Measurements from ENCODE around the gene MED16.
"Not testable (repeated sequence)": the region's sequence is repeated elsewhere in the genome, so short reads cannot be mapped to it uniquely, and the experiment has no call there.

MED16 gene

DNA sequence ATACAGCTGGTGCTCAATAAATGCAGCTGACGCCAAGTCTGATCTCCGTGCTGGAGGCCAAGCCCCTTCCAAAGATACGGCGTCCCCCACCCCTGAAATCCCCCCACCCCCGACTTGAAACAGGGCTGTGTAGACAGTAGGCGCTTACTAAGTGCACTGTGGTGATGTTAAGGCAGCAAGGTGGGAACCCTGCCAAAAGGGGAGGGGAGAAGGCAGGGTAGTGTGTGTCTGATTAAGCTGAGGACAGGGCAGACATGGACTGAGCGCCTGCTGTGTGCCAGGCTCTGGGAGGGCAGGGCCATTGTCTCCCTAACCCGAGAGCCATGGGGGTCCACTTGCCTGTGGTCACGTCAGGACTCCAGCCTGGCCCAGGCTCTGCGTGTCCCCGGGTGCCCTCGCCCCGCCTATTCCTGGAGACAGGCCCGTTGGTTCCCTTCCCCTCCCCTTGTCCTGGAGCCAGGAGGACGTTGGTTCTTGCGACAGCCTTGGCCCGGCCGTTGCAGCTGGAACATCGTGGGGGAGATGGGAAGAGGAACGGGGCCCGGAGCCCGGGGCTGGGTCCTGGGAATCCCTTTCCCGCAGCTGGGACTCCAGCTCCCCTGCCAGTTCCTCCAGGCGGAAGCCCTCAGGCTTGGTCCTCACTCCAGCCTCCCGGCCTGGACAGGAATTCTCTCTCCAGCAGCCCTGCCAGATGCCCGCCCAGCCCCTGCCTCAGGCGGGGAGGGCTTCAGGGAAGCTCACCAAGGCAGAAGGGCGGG lies 42.6 kb downstream of the MED16 start:
- no peak for DNase-seq

DNA sequence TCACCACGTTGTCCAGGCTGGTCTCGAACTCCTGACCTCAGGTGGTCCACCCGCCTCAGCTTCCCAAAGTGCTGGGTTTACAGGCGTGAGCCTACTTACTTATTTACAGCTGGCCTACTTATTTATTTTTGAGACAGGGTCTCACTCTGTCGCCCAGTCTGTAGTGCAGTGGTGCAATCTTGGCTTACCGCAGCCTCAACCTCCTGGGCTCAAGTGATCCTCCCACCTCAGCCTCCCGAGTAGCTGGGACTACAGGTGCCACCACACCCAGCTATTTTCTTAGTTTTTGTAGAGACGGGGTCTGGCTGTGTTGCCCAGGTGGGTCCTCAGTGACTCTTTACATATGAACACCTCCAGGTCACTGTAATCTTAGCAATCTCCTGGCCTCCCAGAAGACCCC lies 43.8 kb downstream of the MED16 start:
- not testable (repeated sequence) for DNase-seq

DNA sequence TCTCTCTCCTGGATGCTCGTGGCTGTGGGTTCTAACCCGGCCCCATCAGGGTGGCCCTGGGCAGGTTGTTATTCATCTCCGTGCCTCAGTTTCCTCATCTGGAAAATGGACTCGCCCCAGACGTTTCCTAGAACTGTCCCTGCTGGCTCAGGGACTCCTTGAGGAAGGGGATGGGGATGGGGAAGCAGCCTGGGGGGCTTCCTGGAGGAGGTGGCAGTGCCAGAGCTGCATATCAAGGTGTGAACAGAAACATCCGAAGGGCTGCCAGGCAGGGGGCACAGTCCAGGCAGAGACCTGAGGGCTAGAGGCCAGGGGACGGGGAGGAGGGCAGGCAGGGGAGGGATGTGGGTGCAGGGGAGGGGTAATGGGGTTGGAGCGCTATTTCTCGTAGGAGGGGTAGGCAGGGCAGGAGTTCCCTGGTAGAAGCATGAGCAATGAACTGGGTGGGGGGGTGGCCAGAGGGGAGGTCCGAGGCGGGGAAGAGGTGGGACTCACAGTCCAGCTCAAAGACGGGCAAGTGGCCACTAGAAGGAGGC lies 44.5 kb downstream of the MED16 start:
- no peak for DNase-seq

DNA sequence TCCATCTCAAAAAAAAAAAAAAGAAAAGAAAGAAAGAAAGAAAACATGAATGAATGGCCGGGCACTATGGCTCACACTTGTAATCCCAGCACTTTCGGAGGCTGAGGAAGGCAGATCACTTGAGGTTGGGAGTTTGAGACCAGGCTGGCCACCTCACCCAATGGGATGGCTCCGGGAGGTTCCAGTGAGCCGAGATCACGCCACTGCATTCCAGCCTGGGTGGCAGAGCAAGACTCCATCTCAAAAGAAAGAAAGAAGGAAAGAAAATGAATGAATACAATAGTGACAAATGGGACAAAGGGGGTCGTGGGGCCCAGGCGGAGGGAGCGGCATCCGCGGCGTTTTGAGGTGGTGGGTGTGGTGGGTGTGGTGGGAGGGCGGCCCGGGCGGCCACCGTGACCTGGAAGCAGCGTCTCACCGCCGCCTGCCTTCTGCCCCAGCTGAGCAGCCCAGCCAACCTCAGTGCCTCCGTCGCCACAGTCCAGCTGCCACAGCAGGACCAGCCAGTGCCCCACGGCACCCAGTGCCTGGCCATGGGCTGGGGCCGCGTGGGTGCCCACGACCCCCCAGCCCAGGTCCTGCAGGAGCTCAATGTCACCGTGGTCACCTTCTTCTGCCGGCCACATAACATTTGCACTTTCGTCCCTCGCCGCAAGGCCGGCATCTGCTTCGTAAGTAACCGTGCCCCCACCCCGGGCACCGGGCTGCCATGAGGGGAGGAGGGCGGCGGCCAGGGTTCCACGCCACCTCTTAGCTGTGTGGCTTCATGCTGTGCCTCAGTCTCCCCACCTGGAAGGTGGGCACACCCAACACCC lies 47.1 kb downstream of the MED16 start:
- DNase-seq: no peak

DNA sequence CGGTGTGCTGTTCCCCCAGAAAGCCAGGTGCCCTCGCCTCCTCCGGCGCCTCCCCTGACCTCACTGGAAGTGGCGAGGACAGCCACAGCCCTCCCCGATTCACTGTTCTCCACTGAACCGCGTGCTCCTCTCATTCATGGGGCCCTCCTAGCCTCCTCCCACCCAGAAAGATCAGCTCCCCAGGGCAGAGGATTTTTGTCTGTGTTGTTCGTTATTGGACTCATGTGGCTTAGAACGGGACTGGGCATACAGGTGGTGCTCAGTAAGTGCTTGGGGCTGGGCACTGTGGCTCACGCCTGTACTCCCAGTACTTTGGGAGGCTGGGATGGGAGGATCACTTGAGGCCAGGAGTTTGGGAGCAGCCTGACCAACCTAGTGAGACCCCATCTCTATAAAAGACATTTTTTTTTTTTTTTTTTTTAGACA lies 48.4 kb downstream of the MED16 start:
- no peak for DNase-seq

DNA sequence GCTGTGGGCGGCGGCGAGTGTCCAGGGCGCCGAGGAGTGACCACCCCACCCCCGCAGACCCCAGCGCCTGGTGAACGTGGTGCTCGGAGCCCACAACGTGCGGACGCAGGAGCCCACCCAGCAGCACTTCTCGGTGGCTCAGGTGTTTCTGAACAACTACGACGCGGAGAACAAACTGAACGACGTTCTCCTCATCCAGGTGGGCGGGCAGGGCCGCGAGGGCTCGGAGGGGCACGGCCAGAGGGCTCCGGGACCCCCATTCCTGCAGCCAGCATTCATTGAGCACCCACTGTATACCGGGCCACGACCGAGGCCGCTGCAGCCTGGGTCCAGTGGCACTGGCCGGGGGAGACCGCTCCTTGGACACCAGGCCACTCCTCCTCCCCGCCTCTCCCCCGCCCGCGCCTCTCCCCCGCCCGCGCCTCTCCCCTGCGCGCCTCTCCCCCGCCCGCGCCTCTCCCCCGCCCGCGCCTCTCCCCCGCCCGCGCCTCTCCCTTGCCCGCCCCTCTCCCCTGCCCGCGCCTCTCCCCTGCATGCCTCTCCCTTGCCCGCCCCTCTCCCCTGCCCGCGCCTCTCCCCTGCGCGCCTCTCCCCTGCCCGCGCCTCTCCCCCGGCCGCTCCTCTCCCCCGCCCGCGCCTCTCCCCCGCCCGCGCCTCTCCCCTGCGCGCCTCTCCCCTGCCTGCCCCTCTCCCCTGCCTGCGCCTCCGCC lies 49.0 kb downstream of the MED16 start:
- no peak for DNase-seq

DNA sequence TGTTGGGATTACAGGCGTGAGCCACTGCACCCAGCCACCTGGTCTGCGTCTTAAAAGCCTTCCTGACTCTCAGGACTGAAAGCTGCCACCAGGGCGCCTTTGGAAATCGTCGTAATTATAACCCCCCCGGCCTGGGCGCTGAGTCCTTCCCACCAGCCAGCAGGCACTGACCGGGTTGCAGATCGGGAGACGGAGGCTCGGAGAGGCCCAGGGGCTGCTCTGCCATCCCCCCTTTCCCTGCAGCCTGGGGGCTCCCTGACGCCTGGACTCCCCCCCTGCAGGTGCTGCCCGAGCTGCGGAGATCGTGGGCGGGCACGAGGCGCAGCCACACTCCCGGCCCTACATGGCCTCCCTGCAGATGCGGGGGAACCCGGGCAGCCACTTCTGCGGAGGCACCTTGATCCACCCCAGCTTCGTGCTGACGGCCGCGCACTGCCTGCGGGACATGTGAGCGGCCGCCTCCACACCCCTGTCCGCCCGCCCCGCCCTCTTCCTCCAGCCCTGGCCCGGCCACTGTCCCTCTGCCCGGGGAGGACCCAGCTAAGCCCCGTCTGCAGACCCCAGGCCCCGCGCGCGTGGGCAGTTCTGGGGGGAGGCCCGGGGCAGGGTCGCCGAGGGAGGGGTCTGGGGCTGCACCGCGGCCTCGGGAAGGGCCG lies 49.7 kb downstream of the MED16 start:
- no peak for DNase-seq

DNA sequence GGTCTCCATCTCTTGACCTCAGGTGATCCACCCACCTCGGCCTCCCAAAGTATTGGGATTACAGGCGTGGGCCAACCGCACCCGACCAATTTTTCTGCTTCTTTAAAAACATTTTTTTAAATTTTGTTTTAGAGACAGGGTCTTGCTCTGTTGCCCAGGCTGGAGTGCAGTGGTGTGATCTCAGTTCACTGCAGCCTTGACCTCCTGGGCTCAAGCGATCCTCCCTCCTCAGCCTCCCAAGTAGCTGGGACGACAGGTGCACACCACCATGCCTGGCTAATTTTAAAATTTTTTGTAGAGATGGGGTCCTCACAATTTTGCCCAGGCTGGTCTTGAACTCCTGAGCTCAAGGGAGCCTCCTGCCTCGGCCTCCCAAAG lies 50.2 kb downstream of the MED16 start:
- not testable (repeated sequence) for DNase-seq

DNA sequence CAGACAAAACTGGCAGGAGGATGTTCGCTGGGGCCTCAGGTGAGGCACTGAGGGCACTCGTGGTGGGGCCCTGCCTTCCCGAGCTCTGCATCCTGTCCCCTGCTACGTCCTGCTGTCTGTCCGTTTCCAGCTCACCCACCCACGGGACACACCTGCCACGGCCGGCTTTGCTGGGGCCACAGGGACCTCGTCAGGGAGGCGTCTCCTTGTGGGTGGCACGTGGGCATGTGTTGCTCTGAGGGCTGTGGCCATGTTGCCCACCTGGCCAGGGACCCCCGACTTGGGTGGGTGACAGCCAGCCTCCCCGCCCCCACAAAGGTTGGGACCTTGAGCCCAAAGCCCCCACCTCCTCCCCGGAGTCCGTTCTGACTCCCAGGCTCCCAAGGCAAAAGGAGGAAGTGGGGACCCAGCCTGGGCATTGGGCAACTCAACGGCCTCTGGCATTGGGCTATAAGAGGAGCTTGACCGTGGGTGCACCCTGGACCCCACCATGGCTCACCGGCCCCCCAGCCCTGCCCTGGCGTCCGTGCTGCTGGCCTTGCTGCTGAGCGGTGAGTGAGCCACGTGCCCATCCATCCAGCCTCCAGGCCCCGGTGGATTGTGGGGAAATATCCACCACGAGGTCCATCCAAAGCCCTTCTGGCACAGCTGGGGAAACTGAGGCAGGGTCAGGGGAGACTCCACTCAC lies 52.3 kb downstream of the MED16 start, which contains the start of gene PRTN3:
TSS of gene PRTN3 (plus strand) at position 481 of the 688 bp plus-strand sequence. CDS start at position 491, 10 bp downstream.
- no peak for DNase-seq

DNA sequence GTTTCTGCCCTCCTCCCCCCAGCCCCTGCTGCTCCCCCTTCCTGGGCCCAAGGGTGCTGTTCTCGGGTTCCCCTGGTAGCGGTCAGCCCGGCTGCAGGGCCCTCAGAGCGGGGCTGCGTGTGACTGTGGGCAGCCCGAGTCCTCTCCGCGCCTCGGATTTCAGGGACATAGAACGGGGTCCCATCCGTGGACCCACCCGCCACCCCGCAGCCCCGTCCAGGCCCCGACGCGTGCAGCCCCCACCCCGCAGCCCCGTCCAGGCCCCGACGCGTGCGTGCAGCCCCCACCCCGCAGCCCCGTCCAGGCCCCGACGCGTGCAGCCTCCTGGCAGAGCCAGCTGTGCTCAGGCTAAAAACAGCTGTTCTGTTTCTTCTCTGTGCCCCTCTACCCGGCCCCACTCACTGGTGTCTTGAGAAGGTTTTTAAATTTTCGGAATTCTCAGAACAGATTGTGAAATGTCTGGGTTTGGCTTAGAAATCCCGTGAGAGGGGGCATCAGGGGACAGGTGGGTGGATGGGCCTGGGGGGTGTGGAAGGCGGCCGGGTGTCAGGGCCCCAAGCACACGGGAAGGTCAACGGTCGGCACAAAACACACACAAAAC lies 57.7 kb downstream of the MED16 start:
- DNase-seq: no peak

DNA sequence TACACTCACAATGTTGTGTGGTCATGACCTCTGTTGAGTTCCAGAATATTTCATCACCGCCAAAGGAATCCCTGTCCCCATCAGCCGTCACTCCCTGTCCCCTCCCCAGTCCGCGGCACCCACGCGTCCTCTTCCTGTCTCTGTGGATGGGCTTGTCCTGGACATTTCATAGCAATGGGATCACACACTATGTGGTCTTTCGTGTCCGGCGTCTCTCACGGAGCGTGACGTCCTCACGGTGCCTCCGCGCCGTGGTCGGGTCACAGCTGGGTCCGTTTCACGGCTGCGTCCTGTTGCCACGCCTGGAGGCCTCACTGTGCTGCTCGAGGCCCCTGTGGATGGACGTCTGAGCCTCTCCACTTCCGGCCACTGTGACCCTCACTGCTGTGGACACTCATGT lies 58.8 kb downstream of the MED16 start:
- DNase-seq: no peak

DNA sequence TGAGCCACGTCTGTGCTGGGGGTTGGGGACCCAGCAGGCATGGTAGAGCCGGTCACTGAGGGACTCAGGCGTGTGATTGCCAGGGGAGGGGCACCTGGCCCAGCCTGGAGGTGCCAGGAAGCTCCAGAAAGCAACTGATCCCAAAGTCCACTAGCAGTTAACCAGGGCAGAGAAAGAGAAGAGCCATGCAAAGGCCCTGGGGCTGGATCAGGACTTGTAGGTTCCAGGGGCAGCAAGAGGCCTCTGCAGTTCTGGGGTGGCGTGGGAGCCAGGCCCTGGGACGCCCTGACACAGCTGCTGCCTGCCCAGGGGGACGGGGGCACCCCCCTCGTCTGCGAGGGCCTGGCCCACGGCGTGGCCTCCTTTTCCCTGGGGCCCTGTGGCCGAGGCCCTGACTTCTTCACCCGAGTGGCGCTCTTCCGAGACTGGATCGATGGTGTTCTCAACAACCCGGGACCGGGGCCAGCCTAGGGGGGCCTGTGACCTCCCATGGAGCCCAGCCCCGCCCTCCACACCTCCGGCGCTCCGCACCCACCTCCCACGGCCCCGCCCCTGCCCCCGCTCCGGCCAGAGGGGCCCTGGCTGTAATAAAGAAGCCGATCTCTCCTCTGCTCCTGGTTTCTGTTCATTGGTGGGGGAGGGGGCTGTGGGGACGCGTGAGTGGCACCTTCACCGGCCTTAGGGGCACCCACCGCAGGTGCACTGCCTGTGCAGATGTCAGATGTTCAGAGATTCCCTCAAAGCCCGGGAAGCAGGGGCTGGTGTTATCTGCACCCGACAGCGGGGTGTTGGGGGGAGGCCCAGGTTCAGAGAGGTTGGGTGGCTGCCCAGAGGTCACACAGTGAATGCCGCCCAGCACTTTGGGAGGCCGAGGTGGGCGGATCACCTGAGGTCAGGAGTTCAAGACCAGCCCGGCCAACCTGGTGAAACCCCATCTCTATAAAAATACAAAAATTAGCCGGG lies 61.3 kb downstream of the MED16 start:
- no peak for DNase-seq

DNA sequence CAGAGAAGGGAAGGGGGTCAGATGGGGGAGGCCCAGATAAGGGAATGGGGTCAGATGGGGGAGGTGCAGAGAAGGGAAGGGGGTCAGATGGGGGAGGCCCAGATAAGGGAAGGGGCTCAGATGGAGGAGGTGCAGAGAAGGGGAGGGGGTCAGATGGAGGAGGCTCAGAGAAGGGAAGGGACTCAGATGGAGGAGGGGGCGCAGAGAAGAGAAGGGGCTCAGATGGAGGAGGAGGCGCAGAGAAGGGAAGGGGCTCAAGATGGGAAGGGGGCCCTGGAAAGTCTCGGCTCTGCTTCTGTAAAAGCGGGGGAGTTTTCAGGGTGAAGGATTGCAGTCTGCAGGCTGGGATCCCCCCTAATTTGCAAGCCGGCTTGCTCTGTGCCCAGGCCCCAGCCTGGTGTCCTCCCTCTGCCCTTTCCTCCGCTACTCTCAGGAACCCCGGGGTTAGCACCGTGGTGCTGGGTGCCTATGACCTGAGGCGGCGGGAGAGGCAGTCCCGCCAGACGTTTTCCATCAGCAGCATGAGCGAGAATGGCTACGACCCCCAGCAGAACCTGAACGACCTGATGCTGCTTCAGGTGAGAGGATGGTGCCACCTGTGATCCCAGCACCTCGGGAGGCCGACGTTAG lies 63.7 kb downstream of the MED16 start:
- no peak for DNase-seq

DNA sequence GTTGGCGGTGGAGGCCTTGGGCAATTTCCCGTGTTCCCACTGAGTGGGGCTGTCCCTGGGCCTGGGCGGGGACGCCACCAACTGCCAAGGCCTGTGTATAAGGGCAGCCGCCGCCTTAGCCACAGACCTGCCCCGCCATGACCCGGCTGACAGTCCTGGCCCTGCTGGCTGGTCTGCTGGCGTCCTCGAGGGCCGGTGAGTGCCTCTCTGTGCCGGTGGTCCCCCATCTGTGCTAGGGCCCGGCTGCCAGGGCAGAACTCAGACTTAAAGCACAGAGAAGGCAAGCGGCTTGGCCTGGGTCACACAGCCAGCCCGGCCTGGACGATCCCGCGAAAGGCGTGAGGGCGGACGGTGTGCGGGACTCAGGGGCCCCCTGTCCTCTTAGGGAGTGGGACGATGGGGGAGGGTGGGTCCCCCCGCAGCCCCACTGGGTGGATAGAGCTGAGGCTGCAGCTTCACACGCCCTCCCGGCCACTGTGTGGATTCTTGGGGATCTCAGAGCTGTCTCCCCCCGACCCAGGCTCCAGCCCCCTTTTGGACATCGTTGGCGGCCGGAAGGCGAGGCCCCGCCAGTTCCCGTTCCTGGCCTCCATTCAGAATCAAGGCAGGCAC lies 65.2 kb downstream of the MED16 start, which contains the start of gene AZU1:
TSS of gene AZU1 (plus strand) at position 128 of the 612 bp plus-strand sequence. CDS start at position 138, 10 bp downstream.
- no peak for DNase-seq

DNA sequence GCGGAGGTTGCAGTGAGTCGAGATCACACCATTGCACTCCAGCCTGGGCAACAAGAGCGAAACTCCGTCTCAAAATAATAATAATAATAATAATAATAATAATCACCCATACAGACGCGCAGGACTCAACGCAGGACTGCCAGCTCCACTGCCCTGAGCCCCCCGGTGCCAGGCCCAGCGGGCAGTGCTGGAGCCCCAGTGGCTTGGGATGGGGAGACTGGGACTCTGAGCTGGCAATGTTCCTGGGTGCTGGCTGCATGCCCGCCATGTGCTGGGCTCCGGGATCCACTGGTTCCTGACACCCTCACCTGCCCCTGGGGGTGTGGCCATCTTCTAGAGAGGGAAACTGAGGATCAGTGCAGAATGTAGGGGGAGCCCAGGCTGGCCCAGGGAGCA lies 65.7 kb downstream of the MED16 start:
- DNase-seq: no peak

DNA sequence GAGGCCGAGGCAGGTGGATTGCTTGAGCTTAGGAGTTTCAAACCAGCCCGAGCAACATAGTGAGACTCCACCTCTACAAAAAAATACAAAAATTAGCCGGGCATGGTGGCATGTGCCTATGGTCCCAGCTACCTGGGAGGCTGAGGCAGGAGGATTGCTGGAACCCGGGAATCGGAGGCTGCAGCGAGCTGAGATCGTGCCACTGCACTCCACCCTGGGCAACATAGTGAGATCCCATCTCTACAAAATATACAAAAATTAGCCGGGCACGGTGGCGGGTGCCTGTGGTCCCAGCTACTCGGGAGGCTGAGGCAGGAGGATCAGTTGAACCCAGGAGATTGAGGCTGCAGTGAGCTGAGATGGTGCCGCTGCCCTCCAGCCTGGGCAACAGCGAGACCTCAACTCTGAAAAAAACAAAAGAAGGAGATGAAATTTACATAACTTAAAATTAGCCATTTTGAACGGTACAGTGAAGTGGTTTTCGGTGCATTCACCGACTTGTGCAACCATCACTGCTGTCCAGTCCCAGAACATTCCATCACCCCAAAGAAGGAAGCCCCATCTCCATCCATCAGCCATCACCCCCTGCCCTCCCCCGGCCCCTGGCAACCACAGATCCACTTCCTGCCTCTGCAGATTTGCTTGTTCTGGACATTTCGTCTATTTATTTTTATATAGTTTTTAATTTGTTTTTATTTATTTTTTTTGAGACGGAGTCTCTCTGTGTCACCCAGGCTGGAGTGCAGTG lies 66.9 kb downstream of the MED16 start:
- no peak for DNase-seq

DNA sequence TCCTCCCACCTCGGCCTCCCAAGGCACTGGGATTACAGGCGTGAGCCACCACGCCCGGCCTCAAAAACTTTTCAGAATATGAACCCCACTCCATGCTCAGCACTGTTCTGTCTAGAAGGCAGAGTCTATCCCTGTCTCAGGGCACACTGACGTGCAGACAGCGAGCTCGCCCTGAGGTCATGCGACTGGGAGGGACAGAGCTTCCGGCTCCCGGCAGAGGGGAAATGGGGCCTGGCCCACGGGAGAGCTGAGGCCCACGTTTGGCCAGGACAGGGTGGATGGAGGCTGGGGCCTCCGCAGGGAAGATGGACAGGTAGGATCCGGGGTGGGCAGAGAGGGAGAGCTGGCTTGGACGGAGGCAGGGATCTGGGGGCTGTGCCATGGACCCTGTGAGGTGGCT lies 68.1 kb downstream of the MED16 start:
- DNase-seq: no peak

DNA sequence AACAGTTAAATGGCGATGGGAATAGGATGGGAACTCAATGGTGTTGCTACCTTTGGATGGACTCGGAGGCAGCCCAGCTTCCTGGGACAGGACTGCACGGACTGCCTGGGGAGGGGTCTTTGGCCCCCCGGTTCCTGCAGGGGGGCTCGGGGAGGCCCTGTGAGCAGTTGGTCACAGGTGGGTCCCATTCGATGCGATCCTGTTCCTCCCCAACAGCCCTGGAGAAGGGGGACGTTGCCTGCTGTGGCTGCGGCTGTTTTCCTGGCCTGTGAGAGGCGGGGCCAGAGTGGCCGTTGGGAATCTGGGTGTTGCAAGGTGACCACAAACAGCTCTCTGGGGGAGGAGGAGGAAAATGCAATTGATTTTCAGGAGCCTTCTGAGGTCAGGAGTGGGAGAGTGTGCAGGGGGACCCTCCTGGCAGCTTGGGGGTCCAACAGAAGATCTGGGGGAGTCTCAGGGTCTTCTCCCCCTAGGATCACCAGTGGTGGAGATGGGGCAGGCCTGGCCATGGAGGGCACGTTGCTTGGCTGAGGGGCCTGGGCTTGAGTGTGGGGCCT lies 69.3 kb downstream of the MED16 start:
- DNase-seq: no peak
